ENCODE results near the gene RBBP6. TPM values are rescaled to one million over a fixed set of nuclear protein-coding genes. Genes with fewer than 3 reads are reported as not detected.

Gene RBBP6
- total and polyA plus RNA-seq, 2 donors (not counting 3 experiments of a cell fraction or from before 2014, with no cell fraction given), result 16.8 to 52.1 TPM

DNA sequence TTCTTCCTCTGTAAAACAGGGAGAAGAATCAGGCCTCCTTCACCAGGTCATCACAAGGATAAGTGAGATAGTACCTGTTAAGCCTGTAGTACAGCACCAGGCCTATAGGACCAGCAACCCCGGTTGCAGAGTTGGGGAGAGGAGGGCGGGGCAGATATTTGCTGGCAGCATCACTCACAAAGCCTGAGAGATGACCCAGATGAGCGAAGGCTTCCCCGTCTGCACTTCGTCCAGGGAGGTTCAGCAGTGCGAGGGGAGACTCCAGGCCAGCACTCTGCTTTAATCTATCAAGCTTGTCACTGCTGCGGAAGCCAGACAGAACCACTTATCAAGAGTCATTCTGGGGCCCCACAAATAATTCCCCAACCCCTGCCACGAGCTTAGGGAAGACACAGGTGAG is 15.8 kb upstream of the RBBP6 start:
- no peaks in the 10 kb centered on the region for H3K9me3 ChIP-seq (replicated peaks; ENCODE audit: control insufficient read depth, insufficient read depth, low read length)
- no peak overlapping the region for H3K27ac ChIP-seq (ENCODE audit: insufficient read depth, low read depth, low read length)
- TF ChIP-seq MYC (IDR thresholded peaks at IDR 0.05; ENCODE audit: low read depth, low read length), result no peak
- TF ChIP-seq JUN (IDR thresholded peaks at IDR 0.05; ENCODE audit: borderline replicate concordance, insufficient read depth, insufficient read length, low read depth), result no peak
- TF ChIP-seq, protein P1, sequence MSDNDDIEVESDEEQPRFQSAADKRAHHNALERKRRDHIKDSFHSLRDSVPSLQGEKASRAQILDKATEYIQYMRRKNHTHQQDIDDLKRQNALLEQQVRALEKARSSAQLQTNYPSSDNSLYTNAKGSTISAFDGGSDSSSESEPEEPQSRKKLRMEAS (IDR thresholded peaks at IDR 0.05; ENCODE audit: insufficient read depth, insufficient read length), result no peak
- TF ChIP-seq GATA2 (IDR thresholded peaks at IDR 0.05; ENCODE audit: insufficient read depth, insufficient read length, low read depth, low read length), result no peak
- no peak for TF ChIP-seq POLR2A (IDR thresholded peaks at IDR 0.05; ENCODE audit: low read depth, low read length)
- no peak for TF ChIP-seq POLR2AphosphoS5 (IDR thresholded peaks at IDR 0.05; ENCODE audit: insufficient read depth, low read depth, low read length)
- TF ChIP-seq, protein P2, sequence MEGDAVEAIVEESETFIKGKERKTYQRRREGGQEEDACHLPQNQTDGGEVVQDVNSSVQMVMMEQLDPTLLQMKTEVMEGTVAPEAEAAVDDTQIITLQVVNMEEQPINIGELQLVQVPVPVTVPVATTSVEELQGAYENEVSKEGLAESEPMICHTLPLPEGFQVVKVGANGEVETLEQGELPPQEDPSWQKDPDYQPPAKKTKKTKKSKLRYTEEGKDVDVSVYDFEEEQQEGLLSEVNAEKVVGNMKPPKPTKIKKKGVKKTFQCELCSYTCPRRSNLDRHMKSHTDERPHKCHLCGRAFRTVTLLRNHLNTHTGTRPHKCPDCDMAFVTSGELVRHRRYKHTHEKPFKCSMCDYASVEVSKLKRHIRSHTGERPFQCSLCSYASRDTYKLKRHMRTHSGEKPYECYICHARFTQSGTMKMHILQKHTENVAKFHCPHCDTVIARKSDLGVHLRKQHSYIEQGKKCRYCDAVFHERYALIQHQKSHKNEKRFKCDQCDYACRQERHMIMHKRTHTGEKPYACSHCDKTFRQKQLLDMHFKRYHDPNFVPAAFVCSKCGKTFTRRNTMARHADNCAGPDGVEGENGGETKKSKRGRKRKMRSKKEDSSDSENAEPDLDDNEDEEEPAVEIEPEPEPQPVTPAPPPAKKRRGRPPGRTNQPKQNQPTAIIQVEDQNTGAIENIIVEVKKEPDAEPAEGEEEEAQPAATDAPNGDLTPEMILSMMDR (IDR thresholded peaks at IDR 0.05; ENCODE audit: extremely low read depth in 1 of 2, insufficient read depth in 1 of 2, low read depth in 1 of 2, low read length in 2 of 2), result no peak
- TF ChIP-seq EZH2 (IDR thresholded peaks at IDR 0.05; ENCODE audit: borderline replicate concordance, low read depth, low read length, severe bottlenecking), result no peak
- TF ChIP-seq FOS (IDR thresholded peaks at IDR 0.05; ENCODE audit: borderline replicate concordance, insufficient read depth, low read length), result no peak
- CTCF ChIA-PET, result interaction anchor here (1.2 to 1.4 kb wide), 2 partner anchors 8 to 19 kb away, joined by 4 to 5 read pairs; no protein-coding TSS in a partner anchor
- no TSS peak for BruUV-seq (replicated peaks)
- POLR2A ChIA-PET, result no interaction called here
- no peaks in the 10 kb centered on the region for H3K79me2 ChIP-seq (ENCODE audit: control insufficient read depth, insufficient read depth, low read length)
- H3K4me1 ChIP-seq (ENCODE audit: control insufficient read depth, extremely low read depth, insufficient read depth, low read length), result no peaks in the 10 kb centered on the region
- no peaks in the 10 kb centered on the region for H4K20me1 ChIP-seq (replicated peaks; ENCODE audit: control insufficient read depth, extremely low read depth, insufficient read depth, low read length)
- no peak overlapping the region for H3K4me2 ChIP-seq (ENCODE audit: insufficient read depth, low read length)
- no peak for FAIRE-seq
- H2AFZ ChIP-seq (ENCODE audit: low read depth, low read length), result no peak overlapping the region
- peaks cover 0 to 2% of the 10 kb centered on the region in 2 experiments for H3K27me3 ChIP-seq (ENCODE audit: control insufficient read depth in 2 of 2, insufficient read depth in 2 of 2, low read length in 2 of 2)
- intact Hi-C loops (cut with micrococcal nuclease) (no loop called here), dilution Hi-C loops (cut with MboI; ENCODE audit: extremely low pct_ligation_motif_present, low sequenced_read_pairs) (no loop called here)
- no peak overlapping the region for H3K9ac ChIP-seq (replicated peaks; ENCODE audit: extremely low read depth, insufficient read depth, low read length)
- no peak overlapping the region for H3K4me3 ChIP-seq (replicated peaks in 1 of 3; ENCODE audit: insufficient read depth in 1 of 3, low read depth in 1 of 3, low read length in 3 of 3)
- H3K9me1 ChIP-seq (replicated peaks; ENCODE audit: control insufficient read depth, extremely low read depth, insufficient read depth, low read length), result no peaks in the 10 kb centered on the region
- DNase-seq (ENCODE audit: low read depth, low spot score), result no peak
- no peaks in the 10 kb centered on the region for H3K36me3 ChIP-seq (ENCODE audit: control insufficient read depth in 2 of 2, extremely low read depth in 1 of 2, insufficient read depth in 2 of 2, low read length in 2 of 2)

All from endothelial cell of umbilical vein (primary cell).